HEK293 (cell line): ENCODE results near the gene COP1.

Source experiments
- CTCF ChIA-PET: fragments of 350-600 bp; formaldehyde crosslinking; extraction: SDS; loops from one replicate; lab custom pipeline; 2021; ENCODE audit warnings: antibody characterized with exemption; lab: Yijun Ruan, JAX
- POLR2A ChIA-PET: fragments of 300-600 bp; formaldehyde crosslinking; extraction: SDS; loops from one replicate; lab custom pipeline; 2020; ENCODE audit warnings: antibody characterized with exemption, inconsistent platforms; lab: Yijun Ruan, JAX
- H3K27ac ChIP-seq: fragments of 200-500 bp; sonication (Bioruptor generic); 2 replicates; pipeline ENCODE4 v1.5.1; 2014; ENCODE audit warnings: low read depth, low read length, control low read depth, inconsistent platforms; ENCODE audit errors: extremely low read depth
- H3K36me3 ChIP-seq, 2 experiments: fragments of 200-500 bp in 1 of 2; sonication (Bioruptor generic) in 1 of 2; 1 replicate in 1 of 2; 2 replicates in 1 of 2; pipeline ENCODE4 v1.5.1; 2014 to 2017; ENCODE audit warnings: inconsistent platforms in 2 of 2, low read length in 2 of 2; ENCODE audit not compliant: control insufficient read depth in 2 of 2, insufficient read depth in 1 of 2
- H3K4me1 ChIP-seq: fragments of 200-500 bp; sonication (Bioruptor generic); 2 replicates; pipeline ENCODE4 v1.5.1; 2014; ENCODE audit warnings: mild to moderate bottlenecking, low read length, inconsistent platforms; ENCODE audit not compliant: control insufficient read depth, insufficient read depth
- H3K4me3 ChIP-seq: 2 replicates; pipeline ENCODE4 v1.5.1; 2011; ENCODE audit warnings: low read depth, mild to moderate bottlenecking, control low read depth, low read length, moderate library complexity
- H3K9me3 ChIP-seq: fragments of 200-500 bp; sonication (Bioruptor generic); 2 replicates; pipeline ENCODE4 v1.5.1; 2014; ENCODE audit warnings: low read depth, low read length, inconsistent platforms; ENCODE audit not compliant: control insufficient read depth, insufficient read depth
- ATF2 ChIP-seq: fragments of 450-650 bp; formaldehyde crosslinking; IDR thresholded peaks from 2 replicates; pipeline ENCODE4 v1.5.1; 2016; ENCODE audit warnings: missing biosample characterization, missing genetic modification characterization, low read depth
- KLF17 ChIP-seq: fragments of 450-650 bp; formaldehyde crosslinking; IDR thresholded peaks from 2 replicates; pipeline ENCODE4 v1.5.1; 2016; ENCODE audit warnings: missing biosample characterization, missing genetic modification characterization
- MYNN ChIP-seq: fragments of 450-650 bp; formaldehyde crosslinking; IDR thresholded peaks from 2 replicates; pipeline ENCODE4 v1.5.1; 2016; ENCODE audit warnings: missing biosample characterization, missing genetic modification characterization, borderline replicate concordance
- MZF1 ChIP-seq: fragments of 450-650 bp; formaldehyde crosslinking; IDR thresholded peaks from 2 replicates; pipeline ENCODE4 v1.5.1; 2017; ENCODE audit warnings: missing biosample characterization, missing genetic modification characterization, borderline replicate concordance
- PATZ1 ChIP-seq: fragments of 450-650 bp; formaldehyde crosslinking; IDR thresholded peaks from 2 replicates; pipeline ENCODE4 v1.5.1; 2016; ENCODE audit warnings: missing biosample characterization, missing genetic modification characterization
- PRDM10 ChIP-seq: fragments of 450-650 bp; formaldehyde crosslinking; IDR thresholded peaks from 2 replicates; pipeline ENCODE4 v1.5.1; 2016; ENCODE audit warnings: missing biosample characterization, missing genetic modification characterization
- PRDM6 ChIP-seq: fragments of 450-650 bp; formaldehyde crosslinking; IDR thresholded peaks from 2 replicates; pipeline ENCODE4 v1.5.1; 2017; ENCODE audit warnings: missing biosample characterization, missing genetic modification characterization
- SCRT2 ChIP-seq: fragments of 450-650 bp; formaldehyde crosslinking; IDR thresholded peaks from 2 replicates; pipeline ENCODE4 v1.5.1; 2016; ENCODE audit warnings: missing biosample characterization, missing genetic modification characterization
- ZBTB17 ChIP-seq: fragments of 450-650 bp; formaldehyde crosslinking; IDR thresholded peaks from 2 replicates; pipeline ENCODE4 v1.5.1; 2016; ENCODE audit warnings: missing biosample characterization, missing genetic modification characterization
- ZBTB20 ChIP-seq: fragments of 450-650 bp; formaldehyde crosslinking; IDR thresholded peaks from 2 replicates; pipeline ENCODE4 v1.5.1; 2016; ENCODE audit warnings: missing biosample characterization, missing genetic modification characterization
- ZFHX2 ChIP-seq: fragments of 450-650 bp; formaldehyde crosslinking; conservative IDR thresholded peaks from 2 replicates; pipeline ENCODE4 v1.5.1; 2016; ENCODE audit warnings: missing biosample characterization, missing genetic modification characterization
- ZFP41 ChIP-seq: fragments of 450-650 bp; formaldehyde crosslinking; IDR thresholded peaks from 2 replicates; pipeline ENCODE4 v1.5.1; 2016; ENCODE audit warnings: missing biosample characterization, missing genetic modification characterization, borderline replicate concordance
- ZNF121 ChIP-seq: fragments of 450-650 bp; formaldehyde crosslinking; IDR thresholded peaks from 2 replicates; pipeline ENCODE4 v1.5.1; 2016; ENCODE audit warnings: missing biosample characterization, missing genetic modification characterization
- ZNF138 ChIP-seq: fragments of 450-650 bp; formaldehyde crosslinking; IDR thresholded peaks from 2 replicates; pipeline ENCODE4 v1.5.1; 2016; ENCODE audit warnings: missing biosample characterization, missing genetic modification characterization, borderline replicate concordance
- ZNF148 ChIP-seq: fragments of 450-650 bp; formaldehyde crosslinking; IDR thresholded peaks from 2 replicates; pipeline ENCODE4 v1.5.0; 2017; ENCODE audit warnings: missing biosample characterization, missing genetic modification characterization, borderline replicate concordance
- ZNF155 ChIP-seq: fragments of 450-650 bp; formaldehyde crosslinking; IDR thresholded peaks from 2 replicates; pipeline ENCODE4 v1.5.1; 2016; ENCODE audit warnings: missing biosample characterization, missing genetic modification characterization
- ZNF2 ChIP-seq: fragments of 450-650 bp; formaldehyde crosslinking; IDR thresholded peaks from 2 replicates; pipeline ENCODE4 v1.5.1; 2016; ENCODE audit warnings: missing biosample characterization, missing genetic modification characterization
- ZNF24 ChIP-seq: fragments of 450-650 bp; formaldehyde crosslinking; IDR thresholded peaks from 2 replicates; pipeline ENCODE4 v1.5.1; 2016; ENCODE audit warnings: missing biosample characterization, missing genetic modification characterization
- ZNF292 ChIP-seq: fragments of 450-650 bp; formaldehyde crosslinking; IDR thresholded peaks from 2 replicates; pipeline ENCODE4 v1.5.1; 2016; ENCODE audit warnings: low read depth, missing biosample characterization, missing genetic modification characterization, borderline replicate concordance
- ZNF335 ChIP-seq: fragments of 450-650 bp; formaldehyde crosslinking; conservative IDR thresholded peaks from 2 replicates; pipeline ENCODE4 v1.5.1; 2016; ENCODE audit warnings: missing biosample characterization, missing genetic modification characterization
- ZNF37A ChIP-seq: fragments of 450-650 bp; IDR thresholded peaks from 2 replicates; pipeline ENCODE4 v1.5.1; 2018; ENCODE audit warnings: missing biosample characterization, missing genetic modification characterization
- ZNF501 ChIP-seq: fragments of 450-650 bp; formaldehyde crosslinking; IDR thresholded peaks from 2 replicates; pipeline ENCODE4 v1.5.1; 2016; ENCODE audit warnings: missing biosample characterization, missing genetic modification characterization
- ZNF629 ChIP-seq: fragments of 450-650 bp; formaldehyde crosslinking; IDR thresholded peaks from 2 replicates; pipeline ENCODE4 v1.5.1; 2017; ENCODE audit warnings: missing biosample characterization, missing genetic modification characterization
- ZNF768 ChIP-seq: fragments of 450-650 bp; formaldehyde crosslinking; IDR thresholded peaks from 2 replicates; pipeline ENCODE4 v1.5.1; 2018; ENCODE audit warnings: missing biosample characterization, mild to moderate bottlenecking, missing genetic modification characterization
- ZXDB ChIP-seq: fragments of 450-650 bp; formaldehyde crosslinking; IDR thresholded peaks from 2 replicates; pipeline ENCODE4 v1.5.1; 2016; ENCODE audit warnings: missing biosample characterization, missing genetic modification characterization

Gene COP1

GRCh38 chr1:176203735-176204134 lies 3.4 kb downstream of the COP1 start (continued):
- TF ChIP-seq PRDM10 (tag by site-specific recombination) (no peak), ZNF37A (tag by site-specific recombination) (no peak), ZNF121 (tag by site-specific recombination) (no peak), ZBTB17 (tag by site-specific recombination) (no peak), ZNF24 (no peak), ZNF138 (no peak)

GRCh38 chr1:176201568-176201967 lies 5.5 kb downstream of the COP1 start:
- CTCF ChIA-PET, result interaction anchor here (0.6 kb wide), 1 partner anchor 152 kb away, joined by 3 read pairs; no protein-coding TSS in a partner anchor
- Histone ChIP-seq H3K4me1 (peaks cover 6% of the 10 kb centered on the region), H3K27ac (no peak overlapping the region), H3K9me3 (no peaks in the 10 kb centered on the region), H3K4me3 (no peak overlapping the region), H3K36me3 (no peaks in the 10 kb centered on the region)
- no peak for TF ChIP-seq ZBTB20
- TF ChIP-seq PATZ1 (tag by site-specific recombination), result no peak
- TF ChIP-seq ZNF2, result no peak
- no peak for TF ChIP-seq ZNF148 (tag by site-specific recombination)
- no peak for TF ChIP-seq ZFP41 (tag by site-specific recombination)
- 0 out of 2 replicates have a peak, but pooled peaks have one; percentile 21 for TF ChIP-seq SCRT2 (tag by site-specific recombination)
- TF ChIP-seq PRDM6 (tag by site-specific recombination), result no peak
- TF ChIP-seq ZNF155 (tag by site-specific recombination), result no peak
- no peak for TF ChIP-seq MZF1 (tag by site-specific recombination)
- no peak for TF ChIP-seq ZNF335 (tag by site-specific recombination)
- no peak for TF ChIP-seq ZNF768
- peak; percentile 59 for TF ChIP-seq ZNF629
- no peak for TF ChIP-seq ZFHX2 (tag by site-specific recombination)
- no peak for TF ChIP-seq ZXDB
- no peak for TF ChIP-seq MYNN
- TF ChIP-seq ZNF292 (tag by site-specific recombination), result no peak
- TF ChIP-seq KLF17, result no peak
- no peak for TF ChIP-seq ZNF501 (tag by site-specific recombination)
- TF ChIP-seq ATF2, result peak; percentile 91
- POLR2A ChIA-PET, result no interaction called here
